ENCODE measurements around the gene MTSS2. TPM values are rescaled to one million over a fixed set of nuclear protein-coding genes. Genes with fewer than 3 reads are reported as not detected.

The MTSS2 gene
- total and polyA plus RNA-seq, 2 of the 8 experiments (the other 6 are each of a cell fraction or from before 2014, with no cell fraction given) = 23.3 to 36.7 TPM

- TF ChIP-seq YY1 (IDR thresholded peaks at IDR 0.05; ENCODE audit: low read depth, low read length) (no peak), CHD7 (IDR thresholded peaks at IDR 0.05; ENCODE audit: insufficient replicate concordance, low read length) (no peak), CREB1 (IDR thresholded peaks at IDR 0.05) (no peak), CHD1 (IDR thresholded peaks at IDR 0.05; ENCODE audit: low read depth, low read length) (no peak), TEAD4 (IDR thresholded peaks at IDR 0.05; ENCODE audit: low read depth, low read length) (no peak), POU5F1 (IDR thresholded peaks at IDR 0.05; ENCODE audit: low read depth, low read length) (no peak), RAD21 (IDR thresholded peaks at IDR 0.05 in 1 of 2, conservative IDR thresholded peaks at IDR 0.05 in 1 of 2; ENCODE audit: low read depth in 2 of 2, low read length in 2 of 2) (no peak), KDM4A (IDR thresholded peaks at IDR 0.05; ENCODE audit: low read depth, low read length, severe bottlenecking) (no peak), BACH1 (IDR thresholded peaks at IDR 0.05; ENCODE audit: low read length) (no peak)
These were observed 31.2 kb upstream of the MTSS2 start (continued) for GRCh38 chr16:70717065-70717464.

Data from H1 (cell line).